AG08396 (cell line): ENCODE results near the gene BASP1.
A peak's percentile ranks its signal among the peaks of the same experiment; 100 is the strongest.
"Not testable (repeated sequence)": the region's sequence is repeated elsewhere in the genome, so short reads cannot be mapped to it uniquely, and the experiment has no call there.

Experiments
- DNase-seq: peaks from one replicate; pipeline ENCODE4 v3.0.0; 2012; ENCODE audit warnings: low spot score, mixed read lengths

BASP1 gene

DNA sequence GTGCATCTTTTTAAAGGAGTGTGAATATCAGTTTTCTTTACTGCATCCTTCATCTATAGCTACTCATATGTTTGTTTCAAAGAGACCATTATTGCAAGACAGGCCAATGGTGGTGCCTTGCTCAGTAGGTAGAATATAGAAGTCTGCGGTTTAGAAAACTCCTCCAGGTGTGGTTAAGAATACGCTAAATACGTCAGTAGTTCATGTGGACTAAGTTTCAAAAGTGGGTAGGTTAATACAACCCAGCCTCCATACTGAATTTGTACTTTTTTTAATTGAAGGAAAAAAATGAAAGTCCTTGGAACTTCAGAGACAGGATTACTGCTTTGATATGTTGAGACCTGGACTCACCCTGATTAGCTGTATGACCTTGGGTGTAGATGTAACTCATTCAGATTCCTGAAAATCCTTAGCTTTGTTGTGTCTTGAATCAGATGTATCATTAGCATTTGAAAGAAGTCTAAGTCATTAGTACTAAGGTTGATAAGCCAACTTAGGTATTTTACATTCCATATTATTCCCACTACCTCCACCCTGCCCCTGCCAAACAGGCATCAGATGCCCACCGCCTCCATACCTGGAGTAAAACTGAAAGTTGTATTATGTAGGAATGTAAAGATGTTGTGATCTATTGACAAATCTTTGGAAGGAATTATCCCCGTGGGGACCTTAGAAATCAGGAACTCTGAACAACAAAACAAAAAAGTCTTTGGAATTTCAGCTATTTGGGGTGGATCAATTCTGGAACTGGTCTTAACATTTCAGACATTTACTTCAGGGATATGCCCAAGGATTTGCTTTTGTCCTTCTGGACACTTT lies 6.1 kb downstream of the BASP1 start:
- no peak for DNase-seq

DNA sequence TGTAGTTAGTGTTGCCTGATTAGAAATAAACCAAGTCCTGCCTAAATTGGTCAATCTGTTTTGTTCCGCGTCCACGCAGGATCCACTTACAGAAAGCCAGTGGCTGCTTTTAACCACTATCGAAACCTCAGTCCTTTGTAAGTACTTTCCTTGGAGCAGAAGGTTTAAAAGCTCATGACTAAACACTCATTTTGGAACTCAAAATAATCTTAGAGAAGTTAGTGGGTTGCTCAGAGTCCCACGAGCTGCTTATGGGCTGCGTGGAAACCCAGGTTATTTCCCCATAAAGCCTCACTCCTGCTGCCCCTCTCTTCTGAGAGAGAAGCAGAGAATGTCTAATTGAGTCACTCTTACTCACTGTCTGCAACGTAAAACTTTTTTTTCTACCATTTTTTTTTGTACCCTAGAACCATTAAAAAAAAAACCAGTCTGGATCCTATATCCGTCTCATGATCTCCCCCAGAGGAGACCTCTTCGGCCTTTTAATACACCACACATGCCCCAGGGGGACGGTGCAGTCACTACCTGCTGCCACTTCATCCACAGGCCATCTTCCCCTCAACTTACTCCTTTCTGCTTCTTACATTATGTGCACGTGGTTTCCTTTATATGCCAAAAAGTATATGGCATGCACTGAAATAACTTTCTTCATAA lies 7.6 kb downstream of the BASP1 start:
- no peak for DNase-seq

DNA sequence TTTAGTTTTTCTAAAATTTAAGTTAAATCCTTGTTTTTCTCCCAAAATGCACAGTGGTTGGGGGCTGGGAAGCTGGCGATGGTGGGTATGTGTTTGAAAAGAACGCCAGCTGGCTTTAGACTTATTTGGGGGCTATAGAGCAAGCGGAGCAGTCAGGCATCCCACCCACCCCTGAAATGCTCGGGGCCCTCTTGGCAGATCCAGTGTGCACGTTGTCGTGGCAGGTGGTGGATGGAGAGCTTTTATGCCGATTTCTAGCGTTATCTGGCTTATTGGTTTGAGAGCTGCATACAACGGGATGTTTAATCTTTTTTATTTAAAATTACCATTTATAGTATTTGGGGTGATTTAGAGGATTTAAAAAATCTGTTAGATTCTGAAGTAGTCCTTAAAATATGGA lies 8.1 kb downstream of the BASP1 start:
- DNase-seq, result no peak

DNA sequence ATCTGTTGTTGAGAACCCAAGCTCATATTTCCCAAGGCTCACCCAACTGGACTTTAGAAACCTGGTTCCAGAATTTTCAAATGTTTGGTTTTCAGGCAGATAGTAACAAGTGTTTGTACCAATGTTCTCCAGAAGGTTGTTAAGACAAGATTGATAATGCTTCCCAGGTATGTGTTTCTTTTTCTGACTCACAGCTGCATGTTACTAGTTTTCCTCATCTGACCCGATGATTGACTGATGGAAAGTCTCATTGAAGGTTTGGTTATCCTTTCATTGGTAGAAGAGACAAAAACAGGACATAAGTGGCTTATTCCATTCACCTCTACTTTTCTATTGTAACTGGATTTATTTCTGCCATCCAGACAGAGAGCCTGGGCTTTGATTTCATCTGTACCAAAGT lies 10.4 kb downstream of the BASP1 start:
- no peak for DNase-seq

DNA sequence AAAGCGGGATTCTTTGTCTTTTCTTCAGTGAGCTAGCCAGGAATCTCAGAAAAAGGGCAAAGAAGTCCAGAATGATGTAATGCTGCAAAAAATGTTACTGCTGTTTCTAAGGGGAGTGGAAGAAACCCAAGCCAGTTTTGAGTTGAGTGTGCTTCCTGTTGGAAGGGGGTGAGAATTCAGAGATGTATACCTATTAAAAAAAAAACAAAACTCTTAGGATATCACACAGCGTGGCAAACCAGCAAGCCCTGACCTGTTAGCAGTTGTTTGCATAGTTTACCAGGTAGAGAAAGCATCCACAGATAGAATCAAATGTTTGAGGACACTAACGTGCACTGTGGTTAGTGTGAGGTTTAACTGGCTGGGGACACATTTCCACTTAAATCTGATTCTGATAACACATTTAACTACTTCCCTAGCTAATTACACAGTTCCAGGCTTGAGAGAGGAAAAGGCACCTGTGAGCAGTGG lies 11.4 kb downstream of the BASP1 start:
- peak; percentile 29 for DNase-seq

DNA sequence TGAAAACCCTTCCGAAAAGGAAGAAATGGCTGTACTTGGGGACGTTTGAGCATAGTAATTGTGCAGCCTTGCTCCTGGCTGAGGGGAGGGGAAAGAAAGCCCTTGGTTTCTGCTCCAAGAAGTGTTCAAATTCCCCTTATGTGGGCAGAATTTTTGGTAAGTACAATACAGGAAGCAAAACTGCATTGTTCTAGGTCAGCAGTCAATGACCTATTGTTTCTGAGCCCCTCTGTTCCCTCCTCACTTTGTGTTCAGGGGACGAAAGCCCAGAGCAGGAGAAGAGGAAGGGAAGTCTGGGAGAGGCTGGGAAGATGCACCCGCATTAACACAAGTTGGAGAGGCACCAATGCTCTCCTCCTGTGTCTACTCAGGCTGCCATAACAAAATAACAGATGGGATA lies 11.9 kb downstream of the BASP1 start:
- DNase-seq, result no peak

- no peak for DNase-seq
These were observed 12.8 kb downstream of the BASP1 start for GRCh38 chr5:17230191-17230590.

DNA sequence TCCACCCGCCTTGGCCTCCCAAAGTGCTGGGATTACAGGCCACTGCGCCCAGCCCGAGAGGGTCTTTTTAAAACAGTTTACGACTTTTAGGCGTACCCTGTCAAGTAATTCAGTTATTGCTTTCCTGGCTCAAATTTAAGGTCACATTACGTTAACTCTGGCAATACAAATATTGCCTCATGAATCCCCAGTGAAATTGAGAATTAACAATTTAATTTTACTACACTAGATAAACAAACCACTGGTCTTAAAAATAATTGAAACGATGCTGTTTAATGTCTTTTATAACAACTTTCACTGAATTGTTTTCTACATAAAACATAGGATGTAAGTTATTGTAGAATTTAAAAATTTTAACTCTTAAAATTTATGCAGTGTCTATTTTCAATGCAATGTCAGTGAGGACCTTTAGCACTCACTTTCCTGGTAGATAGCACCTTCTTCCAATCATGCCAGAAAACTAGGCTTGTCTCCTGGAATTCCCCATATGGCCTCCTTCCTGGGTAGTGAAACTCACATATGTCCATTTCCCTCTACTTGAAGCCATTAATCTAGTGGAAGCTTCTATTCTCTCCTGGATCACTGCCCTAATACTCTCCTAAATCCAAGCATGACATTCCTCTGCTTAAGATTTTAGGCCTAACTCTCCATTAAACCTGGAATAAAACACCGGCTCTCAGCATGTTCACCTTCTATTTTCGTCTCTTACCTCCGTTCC lies 13.5 kb downstream of the BASP1 start:
- DNase-seq, result no peak

DNA sequence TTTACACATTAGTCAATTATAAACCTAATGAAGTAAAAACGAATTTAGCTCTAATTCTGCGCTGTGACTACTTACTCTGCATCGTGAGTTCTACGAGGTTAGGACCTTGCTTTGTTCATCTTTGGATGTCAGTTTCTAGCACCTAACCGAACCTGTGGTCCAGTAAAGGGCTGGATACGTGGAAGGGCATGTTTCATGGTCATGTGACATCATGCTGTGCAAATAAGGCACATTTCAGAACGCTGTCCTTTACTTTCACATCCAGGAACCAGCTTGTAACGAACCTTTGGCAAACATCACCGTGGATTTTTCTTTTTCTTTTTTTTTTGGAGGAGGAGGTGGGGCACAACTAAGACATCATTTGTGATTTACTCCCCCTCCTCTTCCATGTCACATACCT lies 15.0 kb downstream of the BASP1 start:
- DNase-seq, result no peak

- DNase-seq, result no peak
These were observed 16.1 kb downstream of the BASP1 start for GRCh38 chr5:17233488-17233887.

- no peak for DNase-seq
These were observed 16.9 kb downstream of the BASP1 start for GRCh38 chr5:17234374-17234773.

DNA sequence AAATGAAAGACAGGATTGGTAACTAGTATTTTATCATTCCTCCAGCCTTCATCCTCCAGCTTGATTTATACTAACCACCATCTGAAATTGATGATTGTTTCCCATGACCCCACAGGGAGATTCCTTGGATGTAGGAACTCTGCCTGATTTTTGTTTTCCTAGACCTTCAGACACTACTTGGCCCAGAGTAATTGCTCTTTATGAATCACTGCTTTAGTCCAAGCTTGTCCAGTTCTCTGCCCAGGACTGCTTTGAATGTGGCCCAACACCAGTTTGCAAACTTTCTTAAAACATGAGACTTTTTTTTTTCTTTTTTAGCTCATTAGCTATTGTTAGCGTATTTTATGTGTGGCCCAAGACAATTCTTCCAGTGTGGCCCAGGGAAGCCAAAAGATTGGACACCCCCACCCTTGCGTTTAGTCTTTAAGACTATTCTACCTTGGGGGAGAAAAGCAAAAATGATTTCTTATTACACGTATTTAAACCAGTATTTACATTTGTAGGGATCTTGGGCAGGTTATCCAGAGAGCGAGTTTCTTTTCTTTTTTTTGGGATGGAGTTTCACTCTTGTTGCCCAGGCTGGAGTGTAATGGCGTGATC lies 18.4 kb downstream of the BASP1 start:
- DNase-seq, result no peak

DNA sequence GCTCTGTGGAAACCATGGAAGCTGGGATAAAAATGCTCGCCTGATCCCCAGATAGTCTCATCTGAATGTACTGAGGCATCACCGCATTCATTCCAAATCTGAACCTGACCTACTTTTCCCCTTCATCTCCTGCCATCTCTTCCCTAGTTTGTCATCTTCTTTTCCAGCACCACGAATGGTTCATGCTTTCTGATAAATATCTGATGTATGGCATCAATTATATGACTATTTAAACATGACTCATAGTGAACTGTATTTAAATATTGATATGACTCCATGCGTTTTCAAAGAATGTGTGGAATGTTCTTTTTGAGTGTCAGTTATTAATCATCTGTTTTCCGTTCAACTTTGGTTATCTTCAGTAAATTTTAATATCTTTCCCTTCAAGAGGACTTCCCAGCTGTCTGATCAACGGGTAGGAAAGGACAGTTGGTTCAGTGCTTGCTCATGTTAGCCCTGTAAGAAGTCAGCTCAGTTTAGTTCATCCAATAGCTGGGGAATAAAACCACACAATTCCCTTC lies 21.1 kb downstream of the BASP1 start:
- DNase-seq, result peak; percentile 25

DNA sequence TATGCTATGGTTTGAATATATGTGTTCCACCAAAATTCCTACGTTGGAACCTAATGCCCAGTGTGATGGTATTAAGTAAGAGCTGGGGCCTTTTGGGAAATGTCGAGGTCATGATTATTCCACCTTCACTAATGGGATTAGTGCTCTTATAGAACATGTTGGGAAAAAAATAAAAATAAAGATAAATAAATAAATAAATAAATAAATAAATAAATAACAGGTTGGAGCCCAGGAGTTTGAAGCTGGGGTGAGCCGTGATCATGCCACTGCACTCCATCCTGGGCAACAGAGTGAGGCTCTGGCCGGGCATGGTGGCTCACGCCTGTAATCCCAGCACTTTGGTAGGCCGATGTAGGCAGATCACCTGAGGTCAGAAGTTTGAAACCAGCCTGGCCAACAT lies 22.5 kb downstream of the BASP1 start:
- DNase-seq, result no peak

- DNase-seq, result no peak
These were observed 23.1 kb downstream of the BASP1 start for GRCh38 chr5:17240487-17240886.

DNA sequence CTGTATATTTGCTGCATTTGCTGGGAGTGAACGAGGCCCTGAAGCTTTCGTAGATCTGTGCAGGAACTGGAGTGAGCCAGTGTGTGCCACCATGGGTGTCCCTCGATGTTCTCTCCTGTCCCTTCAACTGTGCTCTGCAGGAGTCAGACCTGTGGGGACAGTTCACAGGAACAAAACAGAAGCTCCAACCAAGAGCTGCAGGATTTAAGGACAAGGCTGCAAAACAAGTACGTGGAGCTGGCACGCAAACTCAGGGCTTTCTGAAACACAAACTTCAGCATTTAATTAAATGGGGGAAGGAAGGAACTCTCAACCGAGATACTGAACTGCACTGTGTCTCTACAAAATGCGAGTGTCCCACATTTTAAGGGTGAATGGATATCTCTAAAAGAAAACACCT lies 24.2 kb downstream of the BASP1 start:
- no peak for DNase-seq

DNA sequence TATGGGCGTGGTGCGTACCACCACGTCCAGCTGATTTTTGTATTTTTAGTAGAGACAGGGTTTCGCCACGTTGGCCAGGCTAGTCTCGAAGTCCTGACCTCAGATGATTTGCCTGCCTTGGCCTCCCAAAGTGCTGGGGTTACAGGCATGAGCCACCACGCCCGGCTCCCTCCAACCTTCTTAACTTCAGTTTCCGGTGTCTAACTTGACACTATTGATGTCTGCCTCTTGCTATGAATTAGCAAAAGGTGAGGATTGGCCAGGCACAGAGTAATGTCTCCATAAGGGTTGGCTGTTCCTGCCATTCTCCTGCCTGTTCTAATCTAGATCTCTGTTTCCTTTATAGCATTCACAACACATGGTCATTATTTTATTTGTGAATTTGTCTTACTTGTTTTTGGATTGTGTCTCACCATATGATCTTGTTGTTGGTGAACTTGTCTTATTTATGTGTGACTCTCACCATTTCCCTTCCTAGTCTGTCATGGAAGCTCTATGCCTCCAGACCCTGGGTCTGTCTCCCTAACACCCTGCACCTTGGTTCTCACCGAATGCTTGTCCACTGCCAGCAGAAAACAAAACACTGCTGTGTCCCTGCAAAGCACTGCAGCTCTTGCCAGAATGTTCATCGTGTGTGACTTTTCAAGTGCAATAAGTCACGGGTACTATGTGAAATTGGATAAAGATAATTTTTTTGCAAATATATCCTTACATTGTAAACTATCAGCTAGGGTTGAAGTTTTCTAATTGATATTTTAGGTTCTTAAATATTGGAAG lies 26.0 kb downstream of the BASP1 start:
- DNase-seq, result no peak

DNA sequence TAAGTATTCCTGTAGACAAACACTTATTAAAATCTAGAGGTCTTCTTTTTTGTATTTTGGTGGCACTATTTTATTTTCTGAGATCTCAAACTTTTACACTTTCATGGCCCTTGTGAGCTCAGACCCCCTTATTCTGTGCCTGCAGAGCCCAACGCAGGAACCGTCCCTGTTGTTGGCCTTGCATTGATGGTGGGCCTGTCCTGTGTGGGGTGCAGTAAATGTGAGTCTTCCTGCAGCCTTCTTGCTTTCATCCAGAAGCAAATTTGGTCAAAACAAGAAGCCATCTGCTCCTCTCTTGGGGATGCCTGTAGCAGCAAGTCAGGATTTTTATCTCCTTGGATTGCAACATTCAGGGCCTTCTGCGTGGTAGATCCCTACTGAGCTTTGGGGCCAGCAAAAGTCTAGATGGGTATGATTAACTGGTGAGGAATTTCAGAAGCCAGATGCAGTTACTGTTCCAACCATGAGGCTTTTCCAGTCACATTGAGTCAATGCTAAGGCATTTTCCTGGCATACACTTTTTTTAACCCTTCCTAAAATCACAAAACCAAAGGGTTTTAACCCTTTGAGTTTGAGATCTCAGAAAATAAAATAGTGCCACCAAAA lies 31.7 kb downstream of the BASP1 start:
- peak; percentile 88 for DNase-seq

- DNase-seq, result not testable (repeated sequence)
These were observed 32.4 kb downstream of the BASP1 start for GRCh38 chr5:17249841-17250240.

- no peak for DNase-seq
These were observed 35.1 kb downstream of the BASP1 start for GRCh38 chr5:17252543-17252942.

DNA sequence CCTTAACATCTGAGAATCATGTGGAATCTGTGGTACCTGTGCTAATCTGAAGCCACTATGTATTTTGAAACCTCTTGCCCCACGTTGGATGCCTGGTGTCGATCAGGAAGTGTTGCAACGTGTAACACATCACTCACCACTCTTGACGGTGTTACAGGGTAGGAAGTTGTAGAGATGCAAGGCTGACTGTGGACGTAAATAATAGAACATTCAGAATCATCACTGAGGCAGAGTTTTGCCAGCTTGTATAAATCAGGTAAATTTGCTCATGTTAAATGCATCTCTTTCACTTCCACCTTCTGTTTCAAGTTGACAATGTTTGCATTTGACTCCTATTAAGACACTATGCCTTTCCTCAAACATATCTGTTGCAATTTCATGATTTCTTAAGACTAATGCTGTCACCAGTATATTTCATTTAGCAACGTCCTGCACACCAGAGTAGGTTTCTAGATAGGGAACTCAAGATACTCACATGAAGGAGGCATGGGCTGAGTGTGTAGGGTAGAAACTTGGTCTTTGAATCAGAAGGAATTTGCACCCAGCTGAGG lies 38.1 kb downstream of the BASP1 start:
- DNase-seq, result no peak
